ENCODE results near the gene ITGB4.

GRCh38 chr17:75759457-75759856, 38.2 kb downstream of the ITGB4 start:
- no peak for TF ChIP-seq CTCF (IDR thresholded peaks at IDR 0.05)
- no peak for TF ChIP-seq POLR2A (IDR thresholded peaks at IDR 0.05)

Data from ovary (tissue), 3 donors.